HG02973 (cell line): ENCODE data around the gene ABCG1.

Experiments used
- ATAC-seq: cut with Tn5 transposase; IDR thresholded peaks from one replicate; pipeline ENCODE4 v1.9.1; 2021; ENCODE audit warnings: moderate library complexity; ENCODE audit not compliant: unreplicated experiment

Gene ABCG1

GRCh38 chr21:42343101-42343500, 124.2 kb downstream of the ABCG1 start:
- no peak for ATAC-seq

DNA sequence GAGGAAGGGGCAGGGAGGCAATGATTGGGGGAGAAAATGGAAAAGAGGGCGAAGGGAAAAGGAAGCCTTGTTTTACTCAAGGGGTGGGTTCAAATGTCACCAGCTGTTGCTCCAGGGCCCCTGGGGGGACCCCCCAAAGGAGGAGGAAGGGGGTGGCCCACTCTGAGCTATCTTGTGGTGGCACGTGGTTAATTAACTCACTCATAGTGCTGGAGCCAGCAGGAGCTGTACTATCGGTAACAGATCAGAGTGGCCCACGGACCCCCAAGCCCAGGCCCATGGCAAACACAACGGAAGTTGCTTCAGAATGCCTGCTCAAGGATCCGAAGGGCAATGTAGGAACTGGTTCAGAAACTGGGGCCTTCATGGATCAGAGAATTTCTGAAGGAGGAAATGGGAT, 124.6 kb downstream of the ABCG1 start:
- no peak for ATAC-seq

DNA sequence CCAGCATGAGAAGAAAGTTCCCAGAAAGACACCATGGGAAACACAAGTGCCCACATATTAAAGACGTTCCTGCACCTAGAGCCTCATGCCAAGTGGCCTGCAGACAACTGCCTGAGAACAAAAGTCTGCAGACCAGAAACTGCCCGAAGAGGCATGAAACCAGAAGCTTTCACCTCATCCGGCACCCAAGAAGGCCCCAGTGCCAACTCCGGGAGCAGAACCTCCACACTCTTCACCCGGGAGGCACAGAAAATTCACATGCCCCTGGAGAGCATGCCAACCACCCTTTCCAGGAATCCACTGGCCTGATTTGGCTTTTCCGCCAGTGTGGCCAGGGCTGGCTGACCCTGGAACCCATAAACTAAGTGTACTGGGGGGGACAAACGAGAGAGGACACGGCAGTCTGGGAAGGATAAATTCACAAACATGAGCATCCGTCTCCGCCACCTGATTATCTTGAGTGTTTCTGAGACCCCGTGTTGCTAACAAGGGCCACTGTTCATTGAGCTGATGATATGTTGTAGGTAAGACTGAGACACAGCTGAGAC, 125.1 kb downstream of the ABCG1 start:
- ATAC-seq, result no peak

DNA sequence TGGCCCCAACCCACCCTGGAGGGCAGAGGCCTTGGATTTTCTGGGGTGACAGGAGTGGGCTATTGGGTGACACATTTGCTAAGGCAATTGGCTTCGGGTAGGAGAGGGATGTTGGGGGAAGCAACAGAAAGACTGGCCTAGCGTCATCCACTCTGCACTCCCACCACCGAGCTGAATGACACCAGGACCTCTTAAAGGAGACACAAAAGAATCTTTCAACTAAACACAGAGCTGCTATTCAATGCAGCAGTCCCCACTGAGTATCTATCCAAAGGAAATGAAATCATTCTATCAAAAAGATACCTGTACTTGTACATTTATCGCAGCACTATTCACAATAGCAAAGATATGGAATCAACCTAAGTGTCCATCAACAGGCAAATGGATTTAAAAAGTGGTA, 125.7 kb downstream of the ABCG1 start:
- no peak for ATAC-seq

DNA sequence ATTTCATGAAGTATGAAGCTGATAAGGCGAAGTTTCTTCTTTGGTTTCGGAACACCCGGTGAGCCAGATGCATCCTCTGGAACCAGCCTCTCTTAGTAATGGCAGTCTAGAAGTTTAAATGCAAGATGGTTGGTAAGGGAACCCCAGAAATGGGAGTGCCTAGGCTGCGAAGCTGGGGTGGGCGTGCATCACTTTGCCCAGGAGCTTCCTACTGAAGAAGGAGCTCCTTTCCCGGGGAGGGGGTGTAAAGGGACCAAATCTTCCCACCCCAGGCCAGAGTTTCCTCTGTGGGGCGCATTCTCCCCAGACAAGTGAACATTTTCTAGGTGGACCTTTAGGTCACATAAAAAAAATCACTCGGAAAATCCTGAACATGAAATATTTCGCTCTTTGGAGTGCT, 127.5 kb downstream of the ABCG1 start:
- no peak for ATAC-seq
